NCI-H2081 treated with DMSO at 0.1 percent for 48 hours (cell line): ENCODE measurements around the gene S100PBP.

ENCODE experiments used
- DNase-seq: peaks from one replicate; lab custom pipeline; 2025; lab: John Stamatoyannopoulos, UW

Gene S100PBP

DNA sequence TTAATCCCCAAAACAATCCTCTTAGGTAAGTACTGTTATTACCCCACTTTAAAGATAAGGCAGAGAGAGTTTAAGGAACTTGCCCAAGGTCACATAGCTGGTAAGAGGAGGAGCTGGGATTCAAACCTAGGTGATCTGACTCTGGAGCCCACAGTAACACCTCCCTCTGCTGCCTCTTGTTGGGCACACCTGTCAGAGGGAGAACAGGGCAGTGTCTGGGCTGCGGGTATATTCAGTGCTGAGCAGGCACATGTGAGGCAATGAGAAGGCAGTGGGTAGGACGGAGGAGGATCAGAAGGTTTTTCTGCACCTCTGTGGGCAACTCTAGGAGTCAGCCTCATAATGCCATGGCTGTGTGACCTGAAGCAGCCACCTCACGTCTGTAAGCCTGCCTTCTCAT, 70.7 kb downstream of the S100PBP start:
- no peak for DNase-seq

DNA sequence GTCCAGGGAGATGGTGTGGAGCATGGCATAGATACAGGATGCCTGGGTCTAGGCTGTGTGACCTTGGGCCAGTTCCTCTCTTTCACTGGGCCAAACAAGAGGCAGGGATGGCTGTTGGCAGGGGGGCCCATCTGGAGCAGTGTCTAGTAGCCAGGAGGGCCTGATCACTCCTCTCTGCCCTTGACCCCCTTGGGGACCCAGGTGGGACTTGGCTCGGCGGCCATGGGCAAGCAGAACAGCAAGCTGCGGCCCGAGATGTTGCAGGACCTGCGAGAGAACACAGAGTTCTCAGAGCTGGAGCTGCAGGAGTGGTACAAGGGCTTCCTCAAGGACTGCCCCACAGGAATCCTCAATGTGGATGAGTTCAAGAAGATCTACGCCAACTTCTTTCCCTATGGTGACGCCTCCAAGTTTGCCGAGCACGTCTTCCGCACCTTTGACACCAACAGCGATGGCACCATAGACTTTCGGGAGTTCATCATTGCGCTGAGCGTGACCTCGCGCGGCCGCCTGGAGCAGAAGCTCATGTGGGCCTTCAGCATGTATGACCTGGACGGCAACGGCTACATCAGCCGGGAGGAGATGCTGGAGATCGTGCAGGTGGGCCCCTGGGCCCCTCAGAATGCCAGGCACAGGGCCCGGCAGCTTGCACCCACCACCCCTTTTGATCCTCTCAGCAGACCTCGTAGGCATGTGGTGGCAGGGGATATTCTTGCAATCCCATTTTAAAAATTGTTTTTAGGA, 71.4 kb downstream of the S100PBP start:
- no peak for DNase-seq

DNA sequence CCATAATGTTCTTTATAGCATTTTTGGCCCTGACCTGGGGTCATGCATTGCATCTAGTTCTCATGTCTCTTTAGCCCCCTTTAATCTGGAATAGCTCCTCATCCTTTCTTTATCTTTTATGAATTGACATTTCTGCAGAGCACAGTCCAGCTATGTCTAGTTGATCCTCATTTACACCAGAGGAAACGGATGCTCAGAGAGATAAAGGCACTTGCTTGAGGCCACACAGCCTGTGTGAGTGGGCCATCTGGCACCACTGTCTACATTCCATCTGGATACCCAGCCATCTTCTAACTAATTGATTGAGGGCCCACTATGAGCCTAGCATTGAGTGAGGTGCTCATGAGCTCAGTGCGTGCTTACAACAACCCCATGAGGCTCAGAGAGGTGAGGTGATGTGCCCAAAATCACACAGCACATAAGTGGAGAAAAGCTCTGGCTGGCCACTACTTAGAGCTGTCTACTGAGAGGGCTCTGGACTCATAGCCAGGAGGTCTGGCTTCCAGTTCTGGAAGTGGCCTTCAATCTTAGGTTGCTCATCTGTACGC, 72.4 kb downstream of the S100PBP start:
- DNase-seq: no peak

DNA sequence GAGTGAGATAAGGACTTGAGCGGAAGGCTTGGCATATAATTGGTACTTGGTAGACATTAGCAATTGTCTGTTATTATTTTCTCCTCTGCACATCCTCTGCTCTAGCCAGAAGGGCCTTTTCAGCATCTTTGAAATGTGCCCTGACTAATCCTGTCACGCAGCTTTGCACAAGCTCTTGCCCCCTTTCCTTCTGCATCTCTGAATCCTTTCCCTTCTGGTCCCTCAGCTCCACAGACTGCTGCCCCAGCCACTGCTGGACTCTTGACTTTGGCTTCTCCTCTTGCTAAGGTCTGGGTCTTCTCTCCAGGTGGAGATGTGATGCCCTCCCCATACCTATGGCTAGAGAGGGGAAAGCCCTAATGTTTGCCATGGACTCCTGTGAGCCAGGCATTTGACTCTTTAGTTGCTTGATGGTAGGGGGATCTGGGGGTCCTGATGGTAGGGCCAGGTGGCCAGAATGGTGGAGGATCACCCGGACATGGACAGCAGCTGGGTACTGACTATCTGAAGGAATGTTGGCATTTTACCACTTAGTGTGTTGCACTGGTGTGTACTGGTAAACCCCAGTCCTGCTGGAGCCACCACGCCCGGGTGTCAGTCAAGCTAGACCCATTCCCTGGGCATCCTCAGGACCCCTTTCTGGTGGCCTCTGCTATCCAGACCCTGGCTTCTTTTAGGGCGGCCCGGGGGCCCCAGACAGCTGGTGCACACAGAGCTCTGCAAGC, 73.2 kb downstream of the S100PBP start:
- no peak for DNase-seq

DNA sequence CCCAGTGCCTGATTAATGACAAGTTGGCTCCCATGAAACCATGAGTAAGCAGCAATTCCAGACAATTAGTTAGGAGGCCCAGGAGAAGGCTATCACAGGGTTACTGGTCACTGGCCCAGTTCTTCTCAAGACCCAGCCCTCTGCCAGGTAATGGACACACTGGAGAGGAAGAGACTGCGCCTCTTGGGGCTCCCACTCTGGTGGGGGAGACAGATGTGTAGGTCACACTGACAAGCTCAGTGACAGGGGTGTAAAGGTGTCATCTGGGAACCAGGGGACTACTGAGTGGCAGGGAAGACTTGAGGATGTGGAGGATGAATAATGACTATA, 73.8 kb downstream of the S100PBP start:
- DNase-seq: no peak

DNA sequence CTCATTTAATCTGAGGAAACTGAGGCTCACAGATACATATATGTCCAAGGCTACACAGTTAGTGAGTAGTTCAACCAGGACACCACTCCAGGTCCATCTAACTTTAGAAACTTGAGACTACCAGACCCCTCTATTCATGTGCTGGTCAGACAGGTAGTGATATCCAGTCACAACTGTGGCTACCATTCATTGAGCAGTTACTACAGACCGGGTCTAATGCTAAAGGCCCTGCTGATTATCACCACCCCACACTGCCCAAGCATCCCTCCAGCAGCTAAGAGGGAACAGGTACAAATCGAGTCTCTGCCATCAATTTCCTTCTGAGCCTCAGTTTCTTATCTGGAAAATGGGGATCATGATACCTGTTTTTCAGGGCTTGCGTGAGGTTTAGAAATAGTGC, 74.2 kb downstream of the S100PBP start:
- DNase-seq: no peak

DNA sequence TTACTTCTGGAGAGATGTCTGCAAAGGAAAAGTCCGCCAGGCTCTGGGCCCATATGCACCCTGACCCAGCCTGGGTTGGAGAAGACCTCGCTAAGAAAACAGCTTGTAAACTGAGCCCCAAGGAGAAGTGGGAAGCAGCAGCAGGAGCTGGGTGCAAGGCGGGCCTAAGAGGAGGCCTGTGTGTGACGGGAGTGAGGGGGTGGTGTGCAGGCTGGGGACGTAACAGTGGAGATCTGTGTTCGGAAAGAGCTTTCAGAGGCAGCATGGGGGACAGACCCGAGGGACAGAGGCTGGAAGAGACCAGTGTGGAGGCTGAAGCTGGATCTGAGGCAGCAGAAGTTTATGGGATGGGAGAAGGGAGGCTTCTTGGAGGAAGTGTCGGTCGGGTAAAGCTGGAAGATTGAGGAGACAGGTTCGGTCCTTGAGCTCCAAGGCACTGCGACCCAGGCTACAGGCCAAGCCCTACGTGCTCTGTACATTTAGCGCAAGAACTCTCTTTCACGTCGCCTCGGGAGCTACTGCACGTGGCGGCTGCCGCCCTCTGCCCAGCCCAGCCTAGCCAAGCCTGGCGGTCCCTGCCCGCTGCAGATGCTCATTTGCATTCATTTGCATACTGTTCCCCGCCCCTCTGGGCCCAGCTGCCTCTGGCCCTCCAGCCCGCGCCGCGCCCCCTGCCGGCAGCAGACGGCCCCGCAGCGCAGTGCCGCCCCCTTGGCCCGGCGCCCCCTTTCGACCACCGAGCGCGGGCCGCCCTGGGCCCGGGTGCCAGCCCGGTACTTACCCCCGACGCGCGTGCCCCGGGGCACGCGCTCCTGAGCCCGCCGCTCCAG, 75.1 kb downstream of the S100PBP start:
- no peak for DNase-seq

DNA sequence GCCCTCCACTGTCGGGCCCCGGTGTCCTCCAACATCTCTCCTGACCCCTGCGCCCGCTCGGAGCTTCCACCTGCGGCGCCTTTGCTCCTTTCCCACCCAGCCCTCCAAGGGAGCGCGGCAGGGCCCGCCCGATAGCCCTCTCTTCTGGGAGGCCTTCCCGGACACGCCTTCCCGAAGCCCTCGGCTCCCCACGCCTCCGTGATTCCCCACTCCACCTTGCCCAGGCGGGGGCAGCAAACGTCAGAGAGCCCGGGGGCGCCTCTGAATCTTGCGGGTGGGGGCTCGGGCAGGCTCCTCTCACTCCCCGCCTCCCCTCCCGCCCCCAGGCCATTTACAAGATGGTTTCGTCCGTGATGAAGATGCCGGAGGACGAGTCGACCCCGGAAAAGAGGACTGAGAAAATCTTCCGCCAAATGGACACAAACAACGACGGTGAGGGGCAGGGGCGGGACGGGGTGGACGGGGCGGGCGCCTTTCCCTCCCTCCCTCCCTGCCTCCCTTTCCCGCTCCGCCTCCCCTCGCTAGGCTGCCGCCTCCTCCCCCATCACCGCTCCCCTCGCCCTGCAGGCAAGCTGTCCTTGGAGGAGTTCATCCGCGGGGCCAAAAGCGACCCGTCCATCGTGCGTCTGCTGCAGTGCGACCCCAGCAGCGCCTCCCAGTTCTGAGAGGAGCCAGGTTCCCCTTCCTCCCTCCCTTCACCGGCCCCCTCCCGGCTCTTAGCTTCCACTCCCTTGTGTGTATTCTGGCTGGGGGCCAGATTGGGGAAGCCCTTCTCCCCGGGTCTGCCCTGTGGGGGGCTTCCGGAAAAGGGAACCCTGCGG, 76.0 kb downstream of the S100PBP start:
- DNase-seq: no peak

DNA sequence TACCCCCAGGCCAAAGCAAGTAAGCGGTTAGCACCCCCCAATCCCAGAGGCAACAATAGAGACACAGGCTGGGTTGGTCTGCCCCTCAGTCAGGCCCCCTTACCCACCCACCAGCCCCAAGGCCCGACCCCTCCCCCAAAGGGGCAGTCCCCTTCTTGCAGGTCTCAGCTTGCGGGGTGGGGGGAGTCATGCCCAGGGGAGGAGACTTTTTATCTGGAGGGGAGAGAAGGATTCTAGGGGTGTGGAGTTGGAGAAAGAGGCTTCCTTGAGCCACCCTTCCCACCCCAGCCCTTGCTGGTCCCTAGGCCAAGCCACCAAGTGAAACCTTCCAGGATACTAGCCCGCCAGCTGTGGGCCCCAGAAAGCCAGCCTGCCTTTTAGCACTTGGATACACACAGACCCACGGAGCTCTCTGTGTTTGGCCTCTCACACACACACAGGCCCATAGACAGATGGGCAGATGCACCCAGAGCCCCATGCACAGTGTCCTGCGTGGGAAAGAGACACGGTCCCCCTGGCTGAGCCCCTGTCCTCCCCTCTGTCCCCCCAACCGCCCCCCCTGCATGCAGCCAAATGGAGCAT, 76.7 kb downstream of the S100PBP start:
- no peak for DNase-seq

DNA sequence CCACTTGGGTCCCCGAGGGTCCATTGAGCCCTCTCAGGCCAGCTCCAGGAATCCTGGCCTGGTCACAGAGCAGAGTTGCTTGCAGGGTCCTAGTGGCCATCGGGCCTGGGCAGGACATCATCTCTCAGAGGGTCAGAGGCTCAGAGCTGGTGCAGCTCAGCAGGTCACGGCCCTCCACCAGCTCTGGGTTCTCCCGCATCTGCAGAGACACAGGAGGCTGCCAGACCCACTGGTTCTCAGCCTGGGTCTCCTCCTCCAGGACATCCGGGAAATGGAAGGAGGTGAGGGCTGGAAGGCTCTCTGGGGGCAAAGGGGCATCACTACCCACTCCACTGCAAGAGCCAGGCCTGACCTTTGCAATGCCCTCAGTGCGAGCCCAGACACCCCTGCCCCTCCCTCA, 77.2 kb downstream of the S100PBP start:
- no peak for DNase-seq

DNA sequence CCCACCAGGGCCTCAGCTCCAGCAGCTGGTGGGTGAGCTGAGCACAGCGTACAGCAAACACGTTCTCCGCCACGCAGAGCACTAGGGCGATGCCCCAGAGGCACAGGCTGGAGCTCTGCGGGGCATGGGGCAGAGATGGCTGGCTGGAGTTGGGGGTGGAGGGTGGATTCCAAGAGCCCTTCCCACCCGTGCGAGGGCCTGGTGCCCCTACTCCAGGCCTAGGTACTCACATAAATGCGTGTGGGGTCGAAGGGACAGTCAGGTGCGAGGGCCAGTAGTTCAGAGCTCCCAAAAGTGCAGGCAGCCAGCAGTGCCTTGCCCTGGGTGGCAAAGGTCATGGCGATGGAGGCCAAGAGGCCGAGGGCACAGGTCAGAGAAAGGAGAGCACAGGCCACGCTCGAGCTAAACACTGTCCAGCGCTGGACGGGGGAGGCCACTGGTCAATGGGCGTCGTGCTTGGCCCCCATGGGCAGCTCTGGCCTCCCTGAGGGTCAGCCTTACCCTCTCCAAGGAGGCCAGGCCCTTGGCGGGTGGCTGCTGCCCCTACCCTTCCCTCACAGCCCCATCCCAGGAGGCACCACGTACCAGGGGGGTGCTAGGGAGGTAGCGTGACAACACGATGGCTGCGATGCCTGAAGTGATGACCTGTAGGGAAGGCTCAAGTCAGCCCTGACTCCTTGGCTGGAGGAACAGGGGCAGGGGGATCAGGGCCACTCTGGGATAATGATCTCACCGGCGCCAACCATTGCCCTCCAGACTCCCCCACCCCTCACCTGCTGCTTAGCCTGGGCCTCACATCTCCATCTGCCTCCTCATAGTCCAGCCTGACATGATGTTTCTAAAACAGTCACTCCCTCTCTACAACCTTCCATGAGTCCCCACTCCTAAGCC, 78.1 kb downstream of the S100PBP start:
- DNase-seq: no peak

DNA sequence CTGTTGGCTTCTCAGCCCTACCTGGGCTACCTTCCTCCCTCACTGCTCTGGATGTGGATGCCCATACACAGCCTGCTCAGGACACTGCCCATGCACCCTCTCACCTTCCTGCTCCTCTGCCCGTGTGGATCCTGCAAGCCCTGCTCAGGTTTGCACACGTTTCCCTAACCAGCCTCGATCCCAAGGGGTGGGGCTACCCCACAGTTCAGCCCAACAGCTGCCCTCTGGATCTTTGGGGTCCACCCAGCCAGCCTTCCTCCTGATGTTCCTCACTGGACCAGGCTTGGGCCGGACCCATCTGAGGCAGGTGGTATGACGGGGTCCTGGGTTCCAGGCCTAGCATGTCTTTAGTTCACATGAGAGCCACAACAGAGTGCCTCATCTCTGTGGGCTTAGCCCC, 79.0 kb downstream of the S100PBP start:
- DNase-seq: no peak

DNA sequence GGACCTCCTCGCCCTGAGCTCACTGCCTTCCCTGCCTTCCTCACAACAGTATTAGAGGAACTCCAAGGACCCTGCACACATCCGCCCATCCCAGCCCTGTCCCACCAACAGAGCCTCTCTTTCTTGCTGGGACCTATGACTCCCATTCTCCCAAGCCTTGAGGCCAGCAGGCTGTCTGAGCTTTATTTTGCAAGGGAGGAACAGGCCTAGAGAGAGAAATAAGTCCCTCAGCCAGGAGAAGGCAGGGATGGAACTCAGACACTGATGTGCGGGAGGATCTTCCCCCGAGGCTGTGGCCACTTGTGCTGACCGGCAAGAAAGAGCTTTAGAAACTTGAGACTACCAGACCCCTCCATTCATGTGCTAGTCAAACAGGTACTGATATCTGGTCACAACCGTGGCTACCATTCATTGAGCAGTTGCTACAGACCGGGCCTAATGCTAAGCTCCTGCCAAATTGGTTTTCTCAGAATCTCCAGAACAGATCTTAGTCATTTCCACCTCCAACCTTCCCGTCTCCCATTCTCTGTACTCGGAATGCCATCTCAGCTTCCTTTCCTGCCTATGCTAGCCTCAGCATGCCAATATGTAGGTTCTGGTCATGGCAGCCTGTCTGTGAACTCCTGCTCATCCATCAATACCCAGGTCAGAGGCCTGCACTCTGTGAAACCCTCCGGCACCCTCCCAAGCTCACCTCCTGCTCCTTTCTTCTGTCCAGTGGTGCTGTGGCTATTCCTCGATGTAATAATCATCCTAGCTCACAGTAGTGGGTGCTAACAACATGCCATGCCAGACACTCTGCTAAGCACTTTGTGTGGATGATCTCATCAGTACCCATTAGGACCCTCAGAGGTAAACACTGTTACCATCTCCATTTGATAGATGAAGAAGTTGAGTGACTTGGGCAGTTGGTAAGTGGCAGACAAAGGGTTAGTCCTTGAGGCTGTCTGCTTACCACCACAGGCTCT, 79.9 kb downstream of the S100PBP start:
- DNase-seq: no peak

DNA sequence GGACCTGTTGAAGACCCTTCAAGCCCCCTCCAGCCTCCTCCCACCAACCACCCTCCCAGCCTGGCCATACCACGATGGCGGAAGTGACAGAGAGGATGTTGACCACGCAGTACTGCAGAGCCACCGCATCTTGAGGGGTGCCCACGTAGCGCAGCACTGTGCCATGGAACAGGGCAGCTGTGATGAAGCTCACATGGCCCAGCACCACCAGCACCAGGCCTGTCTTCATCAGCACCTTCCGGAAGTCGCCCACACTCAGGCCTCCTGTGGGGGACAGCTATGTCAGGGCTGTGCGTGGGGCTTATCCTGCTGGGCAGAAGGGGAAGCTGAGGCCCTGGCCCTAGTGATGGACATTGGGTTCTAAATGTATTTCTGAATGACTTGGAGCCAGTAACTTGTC, 80.6 kb downstream of the S100PBP start:
- no peak for DNase-seq

DNA sequence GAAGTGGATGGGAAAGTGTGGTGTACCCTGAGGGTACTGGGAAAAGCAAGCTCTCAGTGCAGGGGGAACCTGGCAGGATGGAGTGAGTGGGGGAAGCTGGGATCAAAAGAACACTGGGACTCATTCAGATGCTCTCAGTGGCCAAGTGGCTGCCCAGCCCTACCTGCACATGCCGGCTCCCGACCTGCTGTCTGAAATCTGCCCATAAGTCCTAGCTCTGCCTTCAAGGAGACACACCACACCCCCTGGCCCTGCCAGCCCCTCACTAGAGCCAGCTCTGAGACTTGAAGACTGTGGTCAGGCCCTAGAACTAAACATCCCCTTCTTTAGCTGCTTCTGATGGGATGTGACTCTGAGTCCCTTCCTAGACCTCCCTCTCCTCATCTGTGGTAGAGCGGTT, 81.5 kb downstream of the S100PBP start:
- no peak for DNase-seq

DNA sequence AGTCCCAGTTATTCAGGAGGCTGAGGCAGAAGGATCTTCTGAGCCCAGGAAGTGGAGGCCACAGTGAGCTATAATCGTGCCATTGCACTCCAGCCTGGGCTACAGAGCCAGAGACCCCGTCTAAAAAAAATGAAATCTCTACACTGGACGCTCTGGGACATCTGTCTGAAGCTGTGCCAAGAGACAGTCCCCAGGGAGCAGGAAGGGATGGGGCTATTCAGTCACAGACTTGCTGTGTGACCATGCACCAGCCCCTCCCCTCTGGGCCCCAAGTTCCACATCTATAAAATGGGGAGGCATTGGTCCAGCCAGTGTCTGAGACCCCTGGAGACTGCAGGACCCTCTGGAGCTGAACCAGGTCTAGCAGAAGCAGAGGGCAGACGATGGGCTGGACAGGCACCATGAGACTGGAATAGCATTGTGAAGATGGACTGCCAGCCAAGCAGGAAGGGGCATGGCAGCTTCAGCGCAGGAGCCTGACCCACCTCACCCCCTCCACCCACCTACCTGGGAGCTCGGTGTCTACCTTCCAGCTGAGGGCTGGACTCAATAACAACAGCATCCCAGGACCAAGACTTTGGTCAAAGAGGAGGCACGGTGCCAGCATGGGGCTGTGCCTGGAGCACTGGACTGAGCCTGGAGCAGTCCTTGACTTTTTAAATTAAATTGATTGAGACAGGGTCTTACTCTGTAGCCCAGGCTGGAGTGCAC, 82.3 kb downstream of the S100PBP start:
- no peak for DNase-seq

DNA sequence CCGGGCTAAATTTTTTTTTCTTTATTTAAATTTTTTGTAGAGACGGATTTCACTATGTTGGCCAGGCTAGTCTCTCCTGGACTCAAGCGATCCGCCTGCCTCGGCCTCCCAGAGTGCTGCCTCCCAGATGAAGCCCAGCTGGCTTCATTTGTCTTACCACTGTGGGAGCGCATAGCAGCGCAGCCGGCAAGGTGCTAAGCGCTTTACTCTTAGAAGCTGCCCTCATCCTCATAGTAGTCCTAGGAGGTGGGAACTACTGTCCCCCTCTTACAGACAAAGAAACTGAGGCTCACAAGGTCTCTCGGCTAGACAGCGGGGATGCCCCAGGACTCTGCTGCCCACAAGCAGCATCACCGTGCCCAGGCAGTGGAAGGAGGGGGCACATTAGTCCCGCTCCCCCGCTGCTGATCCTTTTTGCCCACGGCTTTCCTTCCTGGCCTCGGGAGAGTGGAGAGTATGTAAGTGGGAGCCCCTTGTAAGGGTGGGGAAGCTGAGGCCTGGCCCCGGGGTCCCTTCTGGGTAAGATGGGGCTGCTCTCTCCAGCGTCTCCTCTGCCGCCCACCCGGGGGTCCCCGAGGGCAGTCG, 83.0 kb downstream of the S100PBP start:
- no peak for DNase-seq
